IPS DF 4.7 (cell line): ENCODE data around the gene USP20.

Experiments used
- DNase-seq: peaks from one replicate; pipeline ENCODE4 v3.0.0-alpha.2; 2013; ENCODE audit warnings: low spot score; ENCODE audit errors: extremely low read depth

Gene USP20

GRCh38 chr9:129918296-129918950 lies 83.2 kb downstream of the USP20 start:
- no peak for DNase-seq

- no peak for DNase-seq
Observed at GRCh38 chr9:129919277-129919676, 84.0 kb downstream of the USP20 start.

GRCh38 chr9:129919841-129920240 lies 84.6 kb downstream of the USP20 start:
- DNase-seq: no peak

- no peak for DNase-seq
Observed at GRCh38 chr9:129921905-129922304, 86.6 kb downstream of the USP20 start.

GRCh38 chr9:129923589-129923988 lies 88.3 kb downstream of the USP20 start:
- DNase-seq: no peak

- DNase-seq: no peak
Observed at GRCh38 chr9:129929496-129930125, 94.4 kb downstream of the USP20 start.

- DNase-seq: no peak
Observed at GRCh38 chr9:129930743-129931142, 95.5 kb downstream of the USP20 start.
